Stimulated activated naive B cell treated with anti-CD40 and anti-IgM and Interleukin-4, amounts not matched to agents 10 μg/mL and 1 μg/mL and 100 μg/mL, for 72 hours (primary cell): ENCODE data around the gene ENHO.

Source experiments
- ATAC-seq, 2 donors: fragments of 150-1000 bp; cut with Tn5 transposase; replicated peaks; 2 replicates each; pipeline ENCODE4 v1.10.0; 2021; ENCODE audit warnings: moderate library complexity in 1 of 2
- DNase-seq: peaks from one replicate; pipeline ENCODE4 v3.0.0; 2021
- H3K27ac Mint-ChIP-seq: one replicate; pipeline ENCODE4 v1.8.0; 2022; ENCODE audit warnings: mild to moderate bottlenecking, mixed read lengths
- H3K27me3 Mint-ChIP-seq, 2 donors: one replicate each; pipeline ENCODE4 v1.8.0; 2022; ENCODE audit warnings: mixed read lengths in 2 of 2
- H3K36me3 Mint-ChIP-seq, 2 donors: one replicate each; pipeline ENCODE4 v1.8.0; 2022; ENCODE audit warnings: mixed read lengths in 2 of 2, mild to moderate bottlenecking in 1 of 2
- H3K4me1 Mint-ChIP-seq, 2 donors: one replicate each; pipeline ENCODE4 v1.8.0; 2022; ENCODE audit warnings: mixed read lengths in 2 of 2, mild to moderate bottlenecking in 1 of 2
- H3K4me3 Mint-ChIP-seq, 2 donors: one replicate each; pipeline ENCODE4 v1.8.0; 2022; ENCODE audit warnings: mild to moderate bottlenecking in 2 of 2, mixed read lengths in 2 of 2, moderate library complexity in 1 of 2
- H3K9me3 Mint-ChIP-seq, 2 donors: one replicate each; pipeline ENCODE4 v1.8.0; 2022; ENCODE audit warnings: mixed read lengths in 2 of 2, mild to moderate bottlenecking in 1 of 2

Gene ENHO

DNA sequence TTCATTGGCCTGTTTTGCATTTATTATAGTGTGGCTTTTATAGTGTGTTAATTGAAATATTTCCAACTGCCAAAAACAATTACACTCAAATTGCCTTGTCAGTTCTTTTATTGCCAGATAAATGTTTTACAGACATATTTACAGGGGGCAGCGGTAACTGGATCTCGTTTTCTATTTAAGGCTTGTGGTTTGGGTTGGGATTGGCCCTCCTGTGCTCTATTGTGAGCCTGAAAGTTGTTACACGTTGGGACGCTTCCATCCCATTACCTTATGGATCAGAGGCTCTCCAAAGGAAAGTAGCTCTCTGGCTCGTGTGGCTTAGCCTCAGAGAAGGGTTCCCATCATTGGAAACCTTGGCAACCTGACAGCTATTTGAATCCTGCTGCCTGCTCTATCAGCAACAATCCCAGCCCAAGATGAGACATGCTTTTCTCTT, 43.3 kb downstream of the ENHO start:
- Mint-ChIP-seq H3K9me3 (no peaks in the 10 kb centered on the region), H3K4me3 (no peak overlapping the region), H3K36me3 (no peaks in the 10 kb centered on the region), H3K27me3 (peaks cover 13 to 19% of the 10 kb centered on the region in 2 donors), H3K4me1 (no peaks in the 10 kb centered on the region), H3K27ac (no peak overlapping the region)
- no peak for DNase-seq
- ATAC-seq: no peak

DNA sequence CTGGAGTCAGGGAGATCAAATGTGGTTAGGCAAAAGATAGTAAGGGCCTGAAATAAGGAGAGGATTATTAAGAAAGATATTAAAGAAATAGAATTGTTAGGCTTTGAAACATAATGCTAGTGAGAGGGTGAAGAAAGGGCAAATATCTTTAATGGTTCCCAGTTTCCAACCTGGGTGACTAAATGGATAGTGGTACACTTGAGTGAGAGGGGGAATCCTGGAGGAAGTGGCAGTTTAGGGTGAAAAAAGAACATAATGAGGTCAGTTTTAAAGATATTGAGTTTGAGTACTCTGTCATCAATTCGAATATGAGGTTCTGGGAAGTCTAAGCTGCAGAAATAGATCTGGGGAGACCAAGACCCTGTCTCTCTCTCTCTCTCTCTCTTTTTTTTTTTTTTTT, 45.2 kb downstream of the ENHO start:
- no peaks in the 10 kb centered on the region for H3K36me3 Mint-ChIP-seq

DNA sequence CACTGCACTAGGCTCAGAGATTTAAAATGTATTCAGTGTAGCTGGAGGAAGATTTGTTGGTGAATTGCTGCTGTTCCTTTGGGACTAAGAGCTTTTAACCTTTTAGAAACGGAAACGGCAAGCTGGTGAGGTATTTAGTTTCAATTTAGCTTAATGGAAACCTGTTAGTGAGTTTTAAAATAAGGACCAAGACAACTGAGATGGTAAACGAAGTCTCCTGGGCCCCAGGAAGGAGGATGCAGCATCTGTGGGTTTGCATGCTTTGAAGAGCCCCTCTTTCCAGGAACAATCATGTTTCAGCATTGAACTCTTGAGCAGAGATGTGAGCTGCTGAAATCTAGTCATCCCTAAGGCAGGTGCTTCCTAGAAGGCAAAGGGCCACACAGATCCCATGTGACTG, 47.7 kb downstream of the ENHO start:
- Mint-ChIP-seq H3K36me3 (no peaks in the 10 kb centered on the region), H3K4me3 (no peak overlapping the region), H3K9me3 (no peaks in the 10 kb centered on the region), H3K27me3 (peaks cover 13 to 18% of the 10 kb centered on the region in 2 donors), H3K27ac (no peak overlapping the region), H3K4me1 (no peaks in the 10 kb centered on the region)
- ATAC-seq (no peak), DNase-seq (no peak)

More for the DNA sequence above, 45.2 kb downstream of the ENHO start:
- ATAC-seq: no peak
- no peak for DNase-seq
- H3K4me1 Mint-ChIP-seq: no peaks in the 10 kb centered on the region
- peaks cover 13 to 19% of the 10 kb centered on the region in 2 donors for H3K27me3 Mint-ChIP-seq
- H3K9me3 Mint-ChIP-seq: no peaks in the 10 kb centered on the region
- no peak overlapping the region for H3K4me3 Mint-ChIP-seq
- H3K27ac Mint-ChIP-seq: no peak overlapping the region
